HG02852 (cell line): ENCODE data around the gene APBB2.

Experiments
- ATAC-seq: cut with Tn5 transposase; IDR thresholded peaks from one replicate; pipeline ENCODE4 v1.9.1; 2021; ENCODE audit warnings: mild to moderate bottlenecking, moderate library complexity; ENCODE audit not compliant: unreplicated experiment

The APBB2 gene

GRCh38 chr4:41216294-41217019, 2.1 kb upstream of the APBB2 start:
- ATAC-seq: peak; percentile 42

DNA sequence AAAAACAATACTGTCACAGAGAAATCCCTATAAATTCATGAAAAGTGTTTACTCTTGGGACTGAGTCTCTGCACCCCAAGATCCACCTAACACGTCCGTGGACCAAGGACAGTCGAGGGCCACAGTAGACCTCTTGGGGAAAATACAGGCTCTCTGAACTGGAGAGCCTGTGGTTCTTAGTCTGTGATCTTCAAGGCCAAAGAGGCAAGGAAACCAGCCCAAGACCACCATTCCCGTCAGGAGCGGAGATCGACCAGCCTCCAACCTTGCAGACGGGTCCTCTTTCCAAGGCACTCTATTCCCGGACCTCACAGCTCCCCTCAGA, 1.6 kb upstream of the APBB2 start:
- no peak for ATAC-seq

DNA sequence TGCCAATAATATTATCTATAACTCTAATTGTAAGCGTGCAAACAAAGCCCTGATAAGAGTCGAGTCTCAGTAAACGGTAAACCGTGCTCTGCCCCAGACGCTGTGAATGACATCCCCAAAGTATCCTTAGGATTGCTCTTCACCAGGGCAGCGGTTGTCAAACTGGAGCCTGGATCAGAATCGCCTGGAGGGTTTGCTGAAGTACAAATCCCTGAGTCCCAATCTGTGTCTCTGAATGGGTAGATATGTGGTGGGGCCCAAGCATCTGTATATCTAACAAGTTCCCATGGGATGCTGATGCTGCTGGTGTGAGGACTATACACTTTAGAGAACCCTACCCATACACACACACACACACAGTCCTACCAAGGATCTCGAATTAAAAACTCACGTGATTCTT, 813 bp upstream of the APBB2 start:
- no peak for ATAC-seq

DNA sequence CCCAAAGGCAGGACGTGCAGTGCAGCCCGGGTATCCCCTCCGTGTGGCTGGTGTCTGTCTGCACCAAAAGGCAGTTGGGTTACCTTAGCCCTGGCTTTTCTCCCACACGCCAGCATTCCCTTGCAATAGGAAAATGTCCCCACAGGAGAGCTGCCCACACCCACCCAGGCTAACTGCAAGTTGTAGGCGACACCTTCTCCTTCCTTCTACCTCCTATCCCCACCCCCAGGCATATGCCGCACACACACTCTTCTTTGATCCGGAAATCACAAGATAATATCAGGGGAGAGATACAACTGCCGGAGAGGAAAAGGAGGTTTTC, 444 bp upstream of the APBB2 start:
- ATAC-seq: no peak

- peak; percentile 8 for ATAC-seq
These were observed 662 bp downstream of the APBB2 start for GRCh38 chr4:41213625-41214135.

DNA sequence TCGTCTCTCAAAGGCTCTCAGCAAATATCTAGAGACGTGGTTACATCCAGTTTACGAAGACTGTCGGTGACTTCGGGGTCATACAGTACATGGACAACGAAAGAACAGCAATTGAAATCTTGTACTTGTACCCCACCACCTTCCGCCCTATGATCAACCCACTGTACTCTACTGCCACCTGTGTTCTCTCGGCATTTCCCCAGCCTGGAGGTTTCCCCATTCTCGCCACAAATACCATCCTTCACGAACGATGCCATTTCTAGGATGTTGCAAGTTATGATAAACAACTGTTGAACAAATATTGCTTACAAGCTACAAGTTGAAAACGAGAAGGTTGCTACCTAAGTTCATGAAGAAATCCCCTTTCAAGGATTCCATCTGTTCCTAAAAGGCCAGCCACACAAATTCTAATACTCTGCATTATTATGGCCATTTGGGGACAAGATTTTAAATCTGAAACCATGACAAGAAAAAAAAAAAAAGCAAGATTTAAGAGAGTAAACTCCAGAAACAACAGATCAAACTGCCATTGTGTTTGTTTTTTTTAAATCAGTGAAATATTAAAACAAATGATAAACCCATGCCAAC, 1.6 kb downstream of the APBB2 start:
- no peak for ATAC-seq

DNA sequence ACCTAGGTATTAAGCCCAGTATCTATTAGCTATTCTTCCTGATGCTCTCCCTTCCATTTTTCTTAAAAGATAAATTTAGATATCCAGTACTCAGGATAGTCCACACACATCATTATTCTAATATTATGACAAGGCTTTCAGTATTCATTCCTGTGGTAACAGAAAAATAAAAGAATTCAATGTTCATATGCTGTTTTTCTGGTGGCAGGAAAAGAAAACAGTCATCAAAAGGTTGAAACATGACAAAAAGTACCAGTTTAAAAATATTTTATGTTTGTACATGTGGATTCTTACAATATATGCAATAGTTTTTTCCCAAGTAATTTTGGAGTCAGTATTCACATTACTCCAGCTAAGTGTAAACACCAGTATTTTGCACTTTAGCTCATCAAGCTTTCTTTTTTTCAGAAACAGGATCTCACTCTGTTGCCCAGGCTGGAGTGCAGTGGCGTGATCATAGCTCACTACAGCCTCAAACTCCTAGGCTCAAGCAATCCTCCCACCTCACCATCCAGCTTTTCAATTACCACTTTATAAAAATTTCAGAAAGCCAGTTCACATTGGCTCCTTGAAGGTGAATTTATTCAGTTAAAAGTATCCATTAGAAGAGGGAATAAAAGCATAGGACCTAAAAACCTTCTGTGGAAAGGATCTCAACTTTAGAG, 2.3 kb downstream of the APBB2 start:
- ATAC-seq: no peak

DNA sequence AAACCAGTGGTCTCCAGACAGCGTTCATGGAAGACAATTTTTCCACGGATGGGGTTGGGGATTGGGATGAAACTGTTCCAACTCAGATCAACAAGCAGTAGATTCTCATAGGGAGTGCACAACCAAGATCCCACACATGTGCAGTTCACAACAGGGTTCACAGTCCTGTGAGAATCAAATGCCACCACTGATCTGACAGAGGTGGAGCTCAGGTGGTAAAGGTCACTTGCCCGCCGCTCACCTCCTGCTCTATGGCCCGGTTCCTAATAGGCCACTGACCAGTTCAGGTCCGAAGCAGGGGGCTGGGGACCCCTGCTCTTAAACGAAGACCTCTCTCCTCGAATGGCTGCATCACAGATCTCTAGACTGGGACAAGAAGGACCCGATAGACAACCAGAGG, 4.4 kb downstream of the APBB2 start:
- no peak for ATAC-seq

GRCh38 chr4:41209187-41209586, 5.2 kb downstream of the APBB2 start:
- no peak for ATAC-seq

GRCh38 chr4:41207291-41207831, 7.0 kb downstream of the APBB2 start:
- no peak for ATAC-seq

DNA sequence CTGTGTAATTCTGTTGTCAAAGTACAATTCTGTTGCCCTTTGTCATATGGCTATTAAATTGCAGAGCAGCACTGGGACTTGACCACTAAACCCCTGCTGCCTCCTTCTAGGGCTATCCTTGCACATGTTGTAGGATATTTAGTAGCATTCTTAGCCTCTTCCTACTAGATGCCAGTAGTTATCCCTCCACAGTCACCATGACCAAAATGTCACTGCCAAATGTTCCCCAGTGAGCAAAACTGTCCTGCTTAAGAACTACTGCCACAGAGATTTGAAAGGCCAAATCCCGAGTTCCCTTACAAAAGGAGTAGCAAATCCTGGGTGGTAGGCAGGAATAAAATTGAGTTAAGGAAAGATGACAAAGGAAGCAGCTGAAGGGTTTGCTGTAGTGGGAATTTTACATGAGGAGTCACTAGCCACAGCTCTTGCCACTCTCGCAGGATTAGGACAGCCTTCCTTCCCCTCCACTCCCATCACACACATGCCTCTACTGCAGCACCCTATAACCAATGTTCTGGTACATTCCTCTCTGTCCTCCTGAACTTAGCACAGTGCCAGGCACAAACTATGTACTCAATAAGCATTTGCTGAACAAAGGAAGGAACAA, 8.4 kb downstream of the APBB2 start:
- no peak for ATAC-seq

DNA sequence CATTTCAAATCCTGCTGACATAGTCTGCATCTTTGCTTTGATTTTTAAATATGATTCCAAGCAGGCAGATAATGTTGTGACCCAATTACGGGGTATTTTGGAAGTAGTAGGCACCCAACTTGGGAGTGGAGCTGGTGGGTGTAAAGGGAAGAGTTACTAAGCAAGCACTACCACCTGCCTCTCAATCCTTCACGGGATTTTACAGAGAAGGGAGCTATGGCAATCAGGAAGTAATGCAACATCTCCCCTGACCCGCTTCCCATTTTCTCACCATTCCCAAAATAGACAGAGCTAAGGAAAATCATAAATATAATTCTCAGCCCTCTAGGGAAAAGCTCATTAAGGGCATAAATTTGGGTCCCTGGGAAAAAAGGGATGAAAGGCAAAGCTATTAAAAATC, 9.2 kb downstream of the APBB2 start:
- no peak for ATAC-seq

DNA sequence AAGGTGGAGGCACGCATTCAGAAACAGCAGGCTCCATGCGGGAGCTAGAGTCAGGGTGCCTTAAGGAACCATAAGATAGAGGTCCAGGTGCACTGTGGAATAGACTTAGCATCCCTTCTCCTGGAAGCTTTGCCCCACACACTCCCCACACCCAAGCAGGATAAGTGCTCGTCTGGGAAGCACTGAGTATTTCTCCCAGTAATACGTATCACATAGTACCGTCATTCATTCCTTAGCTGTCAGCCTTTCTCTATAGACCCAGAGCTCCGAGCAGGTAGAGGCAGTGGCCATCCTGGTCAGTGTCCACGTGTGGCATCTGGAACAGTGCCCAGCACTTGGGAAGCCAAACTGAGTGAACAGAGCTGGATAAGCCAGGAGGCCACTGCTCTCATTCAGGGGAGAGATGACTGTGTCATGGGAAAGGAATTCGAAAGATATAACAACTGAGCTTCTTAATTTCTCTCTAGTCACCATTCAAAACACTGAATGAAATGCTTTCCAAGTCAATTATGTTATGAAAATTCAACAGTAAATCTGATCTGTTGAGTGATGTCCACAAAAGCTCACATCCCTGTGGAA, 9.9 kb downstream of the APBB2 start:
- no peak for ATAC-seq

DNA sequence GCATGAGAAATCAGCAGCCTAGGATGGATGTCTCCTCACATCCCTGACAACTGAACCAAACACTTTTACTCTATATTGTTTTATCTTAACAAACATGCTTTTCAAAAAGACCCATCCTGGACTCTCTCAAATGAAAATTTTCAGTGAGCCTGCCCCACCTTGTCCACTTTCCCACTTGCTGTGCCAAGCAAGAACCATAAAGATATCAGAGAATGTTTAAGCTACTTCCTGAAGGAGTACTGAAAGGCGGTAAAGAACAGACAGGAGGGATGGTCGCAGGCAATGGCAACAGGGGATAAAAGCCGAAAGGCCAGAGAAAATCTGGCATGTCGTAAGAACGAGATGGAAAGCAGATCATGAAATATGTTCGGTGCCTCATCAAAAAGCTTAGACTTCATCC, 10.5 kb downstream of the APBB2 start:
- ATAC-seq: no peak

DNA sequence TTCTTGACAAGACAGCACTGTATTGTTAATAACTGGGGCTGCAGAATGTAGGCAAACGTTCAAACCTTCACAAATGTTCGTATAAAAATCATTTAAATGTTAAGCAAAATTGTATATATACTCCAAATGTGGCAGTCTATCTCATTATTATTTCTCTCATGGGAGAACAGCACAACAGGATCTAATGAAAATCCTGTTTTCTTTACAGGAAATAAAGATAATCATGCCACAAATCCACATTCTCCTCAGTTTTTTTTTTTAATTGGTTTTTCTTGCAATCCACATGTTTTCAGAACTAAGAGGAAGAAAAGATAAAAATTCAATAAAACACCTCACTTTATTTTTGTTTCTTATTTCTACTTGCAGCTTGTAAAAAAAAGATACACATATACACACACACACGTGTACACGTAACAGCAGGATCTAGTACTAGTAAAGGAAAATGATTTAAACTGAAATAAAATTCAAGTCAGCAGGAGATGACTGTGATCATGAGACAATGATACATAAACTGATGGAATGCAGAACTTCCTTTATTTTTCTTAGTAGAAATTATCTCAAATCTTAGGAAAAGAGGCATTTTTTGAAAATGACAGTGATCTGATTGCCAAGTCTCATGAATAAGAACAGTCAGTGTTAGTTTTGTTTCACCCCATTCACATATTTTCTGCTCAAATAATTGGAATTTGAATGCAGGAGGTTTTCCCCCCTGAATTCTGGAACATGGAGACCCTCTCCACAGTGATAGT, 11.3 kb downstream of the APBB2 start:
- ATAC-seq: no peak

DNA sequence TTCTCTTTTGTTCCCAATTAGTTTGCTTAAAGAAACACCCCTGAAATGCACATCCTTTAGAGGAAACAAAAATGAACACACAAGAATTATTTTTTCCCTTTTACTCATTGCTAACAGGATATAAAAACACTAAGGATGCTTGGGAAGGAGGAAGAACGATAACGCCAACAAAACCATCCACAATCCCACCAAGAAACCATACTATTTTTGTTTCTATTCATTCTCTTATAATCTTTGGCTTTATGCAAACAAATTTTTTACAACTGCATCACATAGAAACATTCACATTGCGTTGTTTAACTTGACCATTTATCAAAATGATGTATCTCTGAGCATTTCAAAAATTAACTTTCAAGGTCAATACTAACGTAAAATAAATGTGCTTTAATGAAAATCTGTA, 12.0 kb downstream of the APBB2 start:
- no peak for ATAC-seq

DNA sequence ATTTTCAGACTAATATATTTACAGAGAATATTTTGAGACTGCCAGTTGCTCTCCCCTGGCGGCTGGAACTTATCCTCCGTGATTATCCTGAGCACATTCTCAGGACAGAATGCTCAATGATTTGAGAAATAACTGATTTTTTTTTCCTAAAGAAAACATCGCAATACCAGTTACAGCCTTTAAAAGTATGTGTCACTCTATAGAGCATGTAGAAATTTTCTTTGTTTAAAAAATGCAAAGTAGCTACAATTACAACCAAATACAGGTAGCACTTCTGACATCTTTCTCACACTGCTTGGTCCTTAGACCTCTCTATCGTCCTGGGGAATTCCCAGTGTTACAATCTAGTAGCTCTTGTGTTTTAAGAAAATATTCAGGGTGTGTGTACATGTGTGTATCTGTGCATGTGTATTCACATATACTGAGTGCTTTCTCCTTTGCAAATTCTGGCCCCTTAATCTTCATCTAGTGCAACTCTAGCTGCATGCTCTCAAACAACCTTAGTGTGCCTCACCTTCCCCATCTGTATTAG, 13.8 kb downstream of the APBB2 start:
- ATAC-seq: no peak

- no peak for ATAC-seq
These were observed 14.6 kb downstream of the APBB2 start for GRCh38 chr4:41199788-41200187.

DNA sequence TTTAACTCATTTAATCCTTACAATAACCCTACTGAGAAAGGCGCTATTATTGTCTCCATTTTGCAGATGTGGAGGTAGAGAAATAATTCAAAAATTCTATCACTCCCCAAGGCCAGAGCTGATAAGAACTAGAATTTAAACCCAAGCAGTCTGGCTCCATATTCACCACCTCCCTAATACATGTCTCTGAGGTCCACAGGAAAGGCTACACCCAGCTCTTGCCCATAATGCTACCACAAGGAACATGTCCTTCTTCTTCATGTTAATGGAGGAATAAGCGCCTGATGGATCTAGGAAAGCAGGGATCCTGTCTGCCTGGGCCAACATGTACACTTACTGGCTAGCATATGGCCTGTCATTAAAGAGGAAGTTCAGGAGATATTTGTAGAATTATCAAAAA, 16.3 kb downstream of the APBB2 start:
- ATAC-seq: no peak

- ATAC-seq: no peak
These were observed 16.8 kb downstream of the APBB2 start for GRCh38 chr4:41197495-41197894.
